Prostate gland (tissue), 2 donors: ENCODE measurements around the gene PLCH1.

Experiments
- CTCF ChIP-seq, 4 experiments: fragments of 200-600 bp in 2 of 4; fragments of 450-650 bp in 2 of 4; sonication (generic) in 2 of 4; IDR thresholded peaks; 1 replicate in 3 of 4; 2 replicates in 1 of 4; pipeline ENCODE4 v1.5.1; 2016 to 2019; ENCODE audit warnings: antibody characterized with exemption in 4 of 4, mild to moderate bottlenecking in 2 of 4, moderate library complexity in 2 of 4
- POLR2A ChIP-seq: fragments of 450-650 bp; IDR thresholded peaks from one replicate; pipeline ENCODE4 v1.6.1; 2016; ENCODE audit warnings: antibody characterized with exemption, mild to moderate bottlenecking
- POLR2AphosphoS5 ChIP-seq: sonication (generic); formaldehyde crosslinking; IDR thresholded peaks from one replicate; pipeline ENCODE4 v1.6.1; 2017; ENCODE audit warnings: antibody characterized with exemption

DNA sequence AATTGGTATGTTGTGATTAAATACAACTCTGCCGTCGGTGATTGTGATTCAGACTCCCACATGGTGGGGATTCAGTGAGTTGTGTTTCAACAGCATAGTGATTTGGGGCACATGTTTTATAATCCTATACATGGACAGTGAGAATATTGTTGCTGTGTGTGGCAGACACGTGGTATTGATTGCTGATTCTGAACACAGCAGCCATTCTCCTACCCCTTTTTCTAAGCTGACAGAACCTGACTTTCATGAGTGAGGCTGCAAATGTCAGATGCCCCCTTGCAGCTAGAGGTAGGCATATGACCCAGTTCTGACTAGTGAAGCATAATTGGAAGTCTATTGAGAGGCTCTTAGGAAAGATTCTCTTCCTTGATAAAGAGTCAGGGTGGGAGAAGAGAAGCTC is 296.3 kb downstream of the PLCH1 start:
- no peak for TF ChIP-seq POLR2A
- TF ChIP-seq CTCF (IDR thresholded peaks at IDR 0.05) = no peak
- no peak for TF ChIP-seq POLR2AphosphoS5
